ENCODE data around the gene SPEF1.

DNA sequence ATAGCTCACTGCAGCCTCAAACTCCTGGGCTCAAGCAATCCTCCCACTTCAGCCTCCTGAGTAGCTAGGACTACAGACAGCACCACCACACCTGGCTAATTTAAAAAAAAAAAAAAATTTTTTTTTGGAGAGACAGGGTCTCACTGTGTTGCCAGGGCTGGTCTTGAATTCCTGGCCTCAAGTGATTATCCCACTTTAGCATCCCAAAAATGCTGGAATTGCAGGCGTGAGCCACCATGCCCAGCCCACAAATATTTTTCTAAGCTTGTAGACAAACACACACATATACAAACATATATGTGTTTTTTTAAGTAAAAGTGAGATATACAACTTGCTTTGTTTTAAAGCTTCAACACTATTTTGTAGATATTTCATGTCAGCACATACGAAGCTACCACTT is 38.0 kb downstream of the SPEF1 start:
- no peak for TF ChIP-seq POLR2A (IDR thresholded peaks at IDR 0.05)
- TF ChIP-seq, protein P1, sequence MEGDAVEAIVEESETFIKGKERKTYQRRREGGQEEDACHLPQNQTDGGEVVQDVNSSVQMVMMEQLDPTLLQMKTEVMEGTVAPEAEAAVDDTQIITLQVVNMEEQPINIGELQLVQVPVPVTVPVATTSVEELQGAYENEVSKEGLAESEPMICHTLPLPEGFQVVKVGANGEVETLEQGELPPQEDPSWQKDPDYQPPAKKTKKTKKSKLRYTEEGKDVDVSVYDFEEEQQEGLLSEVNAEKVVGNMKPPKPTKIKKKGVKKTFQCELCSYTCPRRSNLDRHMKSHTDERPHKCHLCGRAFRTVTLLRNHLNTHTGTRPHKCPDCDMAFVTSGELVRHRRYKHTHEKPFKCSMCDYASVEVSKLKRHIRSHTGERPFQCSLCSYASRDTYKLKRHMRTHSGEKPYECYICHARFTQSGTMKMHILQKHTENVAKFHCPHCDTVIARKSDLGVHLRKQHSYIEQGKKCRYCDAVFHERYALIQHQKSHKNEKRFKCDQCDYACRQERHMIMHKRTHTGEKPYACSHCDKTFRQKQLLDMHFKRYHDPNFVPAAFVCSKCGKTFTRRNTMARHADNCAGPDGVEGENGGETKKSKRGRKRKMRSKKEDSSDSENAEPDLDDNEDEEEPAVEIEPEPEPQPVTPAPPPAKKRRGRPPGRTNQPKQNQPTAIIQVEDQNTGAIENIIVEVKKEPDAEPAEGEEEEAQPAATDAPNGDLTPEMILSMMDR (IDR thresholded peaks at IDR 0.05) = no peak

Measured in esophagus squamous epithelium (tissue), 4 donors.